GM23338 (cell line): Measurements from ENCODE around the gene STK24. TPM values are rescaled to one million over a fixed set of nuclear protein-coding genes. Genes with fewer than 3 reads are reported as not detected.

Experiments
- ATAC-seq: fragments of 200-7000 bp; cut with Tn5 transposase; 3 replicates; pipeline ENCODE4 v1.9.1; 2020
- DNase-seq: peaks from one replicate; pipeline ENCODE4 v3.0.0-alpha.2; 2015; ENCODE audit warnings: low spot score
- H2AFZ ChIP-seq: fragments of 200-600 bp; sonication (generic); 2 replicates; pipeline ENCODE4 v1.8.0; 2016; ENCODE audit warnings: antibody characterized with exemption, mild to moderate bottlenecking, moderate library complexity
- H3F3A ChIP-seq: fragments of 200-600 bp; sonication (generic); replicated peaks from 2 replicates; pipeline ENCODE4 v1.8.0; 2017; ENCODE audit warnings: antibody characterized with exemption, mixed run types, low read depth
- H3K27ac ChIP-seq: fragments of 200-600 bp; sonication (generic); 2 replicates; pipeline ENCODE4 v1.6.1; 2016; ENCODE audit warnings: low read depth
- H3K27me3 ChIP-seq: fragments of 200-600 bp; sonication (generic); 2 replicates; pipeline ENCODE4 v1.8.0; 2016; ENCODE audit warnings: mild to moderate bottlenecking, mixed run types, moderate library complexity; ENCODE audit not compliant: insufficient read depth
- H3K36me3 ChIP-seq: fragments of 200-600 bp; sonication (generic); 2 replicates; pipeline ENCODE4 v1.8.0; 2016; ENCODE audit warnings: mild to moderate bottlenecking; ENCODE audit not compliant: insufficient read depth
- H3K4me1 ChIP-seq: fragments of 200-600 bp; sonication (generic); 2 replicates; pipeline ENCODE4 v1.8.0; 2016; ENCODE audit warnings: mild to moderate bottlenecking, moderate library complexity; ENCODE audit not compliant: insufficient read depth
- H3K4me2 ChIP-seq: fragments of 200-600 bp; sonication (generic); 2 replicates; pipeline ENCODE4 v1.7.1; 2017; ENCODE audit warnings: mixed run types
- H3K4me3 ChIP-seq: fragments of 200-600 bp; sonication (generic); 2 replicates; pipeline ENCODE4 v1.6.1; 2016; ENCODE audit warnings: mixed run types
- H3K79me2 ChIP-seq: fragments of 200-600 bp; sonication (generic); replicated peaks from 2 replicates; pipeline ENCODE4 v1.8.0; 2017; ENCODE audit warnings: mild to moderate bottlenecking; ENCODE audit not compliant: insufficient read depth
- H3K9me2 ChIP-seq: fragments of 200-600 bp; sonication (generic); 2 replicates; pipeline ENCODE4 v1.8.0; 2017; ENCODE audit not compliant: insufficient read depth
- H4K20me1 ChIP-seq: fragments of 200-600 bp; sonication (generic); replicated peaks from 2 replicates; pipeline ENCODE4 v1.8.0; 2017; ENCODE audit warnings: mild to moderate bottlenecking; ENCODE audit not compliant: insufficient read depth
- H3K27ac Mint-ChIP-seq: 2 replicates; pipeline ENCODE4 v1.8.0; 2020; ENCODE audit warnings: inconsistent platforms, mild to moderate bottlenecking, moderate library complexity, mixed read lengths
- H3K27me3 Mint-ChIP-seq: 3 replicates; pipeline ENCODE4 v1.8.0; 2022; ENCODE audit warnings: low read depth, mild to moderate bottlenecking, moderate library complexity, mixed read lengths, inconsistent platforms; ENCODE audit not compliant: insufficient read depth, poor library complexity
- H3K36me3 Mint-ChIP-seq: 3 replicates; pipeline ENCODE4 v1.8.0; 2021; ENCODE audit warnings: low read depth, mild to moderate bottlenecking, inconsistent platforms, moderate library complexity, mixed read lengths
- H3K4me1 Mint-ChIP-seq: 3 replicates; pipeline ENCODE4 v1.8.0; 2020; ENCODE audit warnings: mild to moderate bottlenecking, inconsistent platforms, mixed read lengths
- H3K4me3 Mint-ChIP-seq: 3 replicates; pipeline ENCODE4 v1.8.0; 2021; ENCODE audit warnings: moderate library complexity, mild to moderate bottlenecking, inconsistent platforms, mixed read lengths
- H3K9me3 Mint-ChIP-seq: 3 replicates; pipeline ENCODE4 v1.8.0; 2020; ENCODE audit warnings: moderate library complexity, mild to moderate bottlenecking, inconsistent platforms, mixed read lengths
- CREB1 ChIP-seq: fragments of 250-450 bp; sonication (Bioruptor Pico); IDR thresholded peaks from 2 replicates; pipeline ENCODE4 v1.5.0; 2020; ENCODE audit warnings: low read depth, mild to moderate bottlenecking, moderate library complexity
- EZH2 ChIP-seq: fragments of 200-600 bp; sonication (generic); IDR thresholded peaks from one replicate; pipeline ENCODE4 v1.8.0; 2017; ENCODE audit warnings: antibody characterized with exemption, mild to moderate bottlenecking, low read depth; ENCODE audit not compliant: unreplicated experiment
- EZH2phosphoT487 ChIP-seq: fragments of 200-600 bp; sonication (generic); IDR thresholded peaks from one replicate; pipeline ENCODE4 v1.8.1; 2018; ENCODE audit warnings: antibody characterized with exemption; ENCODE audit not compliant: unreplicated experiment
- JUNB ChIP-seq: IDR thresholded peaks from one replicate; pipeline ENCODE4 v1.6.1; 2016; ENCODE audit warnings: antibody characterized with exemption; ENCODE audit not compliant: unreplicated experiment
- NANOG ChIP-seq: IDR thresholded peaks from 2 replicates; pipeline ENCODE4 v1.6.1; 2016; ENCODE audit warnings: antibody characterized with exemption, borderline replicate concordance
- POLR2AphosphoS5 ChIP-seq: IDR thresholded peaks from 2 replicates; pipeline ENCODE4 v1.6.1; 2016; ENCODE audit warnings: antibody characterized with exemption, low read depth
- STAT1 ChIP-seq: IDR thresholded peaks from one replicate; pipeline ENCODE4 v1.6.1; 2016; ENCODE audit warnings: antibody characterized with exemption; ENCODE audit not compliant: unreplicated experiment
- ZNF114 ChIP-seq: fragments of 250-450 bp; sonication (Bioruptor Pico); IDR thresholded peaks from 2 replicates; pipeline ENCODE4 v1.5.0; 2020; ENCODE audit warnings: mild to moderate bottlenecking, moderate library complexity
- ZNF331 ChIP-seq: fragments of 250-450 bp; sonication (Bioruptor Pico); IDR thresholded peaks from 2 replicates; pipeline ENCODE4 v1.5.0; 2020; ENCODE audit warnings: low read depth, mild to moderate bottlenecking, moderate library complexity
- polyA plus RNA-seq: library from polyadenylated mRNA; unstranded; fragments of >200 nt; fragmentation: Nextera tagmentation; extraction: Ambion mirVana; gene quantifications from 2 replicates; pipeline ENCODE4 v1.2.1, GENCODE V29; 2016
- total RNA-seq: library from RNA; depleted of rRNA; stranded (reverse); fragments of >200 nt; shearing (Covaris generic); gene quantifications from 2 replicates; pipeline ENCODE4 v1.2.3, GENCODE V29; 2014
- TF ChIP-seq, protein P1 (sequence below): IDR thresholded peaks from 2 replicates; pipeline ENCODE4 v1.6.1; 2016; ENCODE audit warnings: antibody characterized with exemption
- TF ChIP-seq, protein P2 (sequence below), 2 experiments: fragments of 200-600 bp in 1 of 2; sonication (generic) in 1 of 2; conservative IDR thresholded peaks; 2 replicates each; pipeline versions ENCODE4 v1.5.1 to v1.6.1; 2016 to 2017; ENCODE audit warnings: antibody characterized with exemption in 2 of 2, low read depth in 2 of 2, mild to moderate bottlenecking in 2 of 2, moderate library complexity in 1 of 2
- TF ChIP-seq, protein P3 (sequence below): fragments of 250-450 bp; sonication (Bioruptor Pico); IDR thresholded peaks from 2 replicates; pipeline ENCODE4 v1.5.0; 2020; ENCODE audit warnings: mild to moderate bottlenecking, moderate library complexity
- TF ChIP-seq, protein P4 (sequence below): IDR thresholded peaks from one replicate; pipeline ENCODE4 v1.6.1; 2018; ENCODE audit warnings: antibody characterized with exemption; ENCODE audit not compliant: unreplicated experiment

Gene STK24
- total and polyA plus RNA-seq, 2 experiments from 2014 or later = 56.5 to 144 TPM

DNA sequence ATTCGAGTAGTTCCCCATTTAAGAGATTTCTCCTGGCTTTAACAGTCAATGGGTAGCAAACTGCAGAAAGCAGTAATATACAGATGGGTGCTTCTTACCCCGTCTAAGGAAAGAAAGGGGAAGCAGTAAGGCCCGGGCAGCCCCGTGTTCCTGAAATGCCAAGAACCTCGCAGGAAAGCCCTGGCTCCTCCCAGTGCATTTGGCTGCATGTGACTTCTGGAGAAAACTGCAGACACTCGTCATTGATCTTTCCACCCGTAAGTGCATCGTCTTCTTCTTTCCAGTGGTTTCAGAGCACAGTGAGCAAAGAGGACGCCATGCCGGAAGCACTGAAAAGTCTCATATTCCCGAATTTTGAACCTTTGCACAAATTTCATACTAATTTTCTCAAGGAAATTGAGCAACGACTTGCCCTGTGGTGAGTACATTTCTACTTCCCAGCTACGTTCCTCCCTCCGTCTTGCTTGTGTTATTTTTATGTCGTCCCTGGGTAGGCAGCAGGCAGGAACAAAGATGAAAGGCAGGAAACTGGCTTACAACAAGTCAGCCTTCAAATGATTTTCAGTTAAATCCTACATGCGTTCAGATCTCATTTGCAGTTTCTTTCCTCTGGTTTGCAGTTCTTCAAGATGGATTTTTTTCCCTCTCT lies 165.2 kb downstream of the STK24 start:
- Histone ChIP-seq H3K27ac (peak overlapping the region; percentile 80; the same call in 1 of the 2 replicates), H3K36me3 (no peaks in the 10 kb centered on the region; the same call in 1 of the 2 replicates), H3K79me2 (no peaks in the 10 kb centered on the region), H3K4me3 (no peak overlapping the region), H2AFZ (no peak overlapping the region), H3K4me1 (no peaks in the 10 kb centered on the region), H3K9me2 (no peaks in the 10 kb centered on the region), H3F3A (no peaks in the 10 kb centered on the region), H4K20me1 (no peaks in the 10 kb centered on the region; the same call in 1 of the 2 replicates), H3K27me3 (no peaks in the 10 kb centered on the region), H3K4me2 (no peak overlapping the region)
- TF ChIP-seq NANOG (no peak), EZH2 (no peak), POLR2AphosphoS5 (no peak), JUNB (no peak), ZNF331 (CRISPR knock-in tag) (no peak), CREB1 (CRISPR knock-in tag) (no peak), ZNF114 (CRISPR knock-in tag) (no peak), EZH2phosphoT487 (no peak), STAT1 (no peak)
- TF ChIP-seq, protein P1, sequence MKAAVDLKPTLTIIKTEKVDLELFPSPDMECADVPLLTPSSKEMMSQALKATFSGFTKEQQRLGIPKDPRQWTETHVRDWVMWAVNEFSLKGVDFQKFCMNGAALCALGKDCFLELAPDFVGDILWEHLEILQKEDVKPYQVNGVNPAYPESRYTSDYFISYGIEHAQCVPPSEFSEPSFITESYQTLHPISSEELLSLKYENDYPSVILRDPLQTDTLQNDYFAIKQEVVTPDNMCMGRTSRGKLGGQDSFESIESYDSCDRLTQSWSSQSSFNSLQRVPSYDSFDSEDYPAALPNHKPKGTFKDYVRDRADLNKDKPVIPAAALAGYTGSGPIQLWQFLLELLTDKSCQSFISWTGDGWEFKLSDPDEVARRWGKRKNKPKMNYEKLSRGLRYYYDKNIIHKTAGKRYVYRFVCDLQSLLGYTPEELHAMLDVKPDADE = no peak
- TF ChIP-seq, protein P2, sequence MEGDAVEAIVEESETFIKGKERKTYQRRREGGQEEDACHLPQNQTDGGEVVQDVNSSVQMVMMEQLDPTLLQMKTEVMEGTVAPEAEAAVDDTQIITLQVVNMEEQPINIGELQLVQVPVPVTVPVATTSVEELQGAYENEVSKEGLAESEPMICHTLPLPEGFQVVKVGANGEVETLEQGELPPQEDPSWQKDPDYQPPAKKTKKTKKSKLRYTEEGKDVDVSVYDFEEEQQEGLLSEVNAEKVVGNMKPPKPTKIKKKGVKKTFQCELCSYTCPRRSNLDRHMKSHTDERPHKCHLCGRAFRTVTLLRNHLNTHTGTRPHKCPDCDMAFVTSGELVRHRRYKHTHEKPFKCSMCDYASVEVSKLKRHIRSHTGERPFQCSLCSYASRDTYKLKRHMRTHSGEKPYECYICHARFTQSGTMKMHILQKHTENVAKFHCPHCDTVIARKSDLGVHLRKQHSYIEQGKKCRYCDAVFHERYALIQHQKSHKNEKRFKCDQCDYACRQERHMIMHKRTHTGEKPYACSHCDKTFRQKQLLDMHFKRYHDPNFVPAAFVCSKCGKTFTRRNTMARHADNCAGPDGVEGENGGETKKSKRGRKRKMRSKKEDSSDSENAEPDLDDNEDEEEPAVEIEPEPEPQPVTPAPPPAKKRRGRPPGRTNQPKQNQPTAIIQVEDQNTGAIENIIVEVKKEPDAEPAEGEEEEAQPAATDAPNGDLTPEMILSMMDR (conservative IDR thresholded peaks at IDR 0.05; ENCODE audit: low read depth in 2 of 2) = no peak
- TF ChIP-seq, protein P3, sequence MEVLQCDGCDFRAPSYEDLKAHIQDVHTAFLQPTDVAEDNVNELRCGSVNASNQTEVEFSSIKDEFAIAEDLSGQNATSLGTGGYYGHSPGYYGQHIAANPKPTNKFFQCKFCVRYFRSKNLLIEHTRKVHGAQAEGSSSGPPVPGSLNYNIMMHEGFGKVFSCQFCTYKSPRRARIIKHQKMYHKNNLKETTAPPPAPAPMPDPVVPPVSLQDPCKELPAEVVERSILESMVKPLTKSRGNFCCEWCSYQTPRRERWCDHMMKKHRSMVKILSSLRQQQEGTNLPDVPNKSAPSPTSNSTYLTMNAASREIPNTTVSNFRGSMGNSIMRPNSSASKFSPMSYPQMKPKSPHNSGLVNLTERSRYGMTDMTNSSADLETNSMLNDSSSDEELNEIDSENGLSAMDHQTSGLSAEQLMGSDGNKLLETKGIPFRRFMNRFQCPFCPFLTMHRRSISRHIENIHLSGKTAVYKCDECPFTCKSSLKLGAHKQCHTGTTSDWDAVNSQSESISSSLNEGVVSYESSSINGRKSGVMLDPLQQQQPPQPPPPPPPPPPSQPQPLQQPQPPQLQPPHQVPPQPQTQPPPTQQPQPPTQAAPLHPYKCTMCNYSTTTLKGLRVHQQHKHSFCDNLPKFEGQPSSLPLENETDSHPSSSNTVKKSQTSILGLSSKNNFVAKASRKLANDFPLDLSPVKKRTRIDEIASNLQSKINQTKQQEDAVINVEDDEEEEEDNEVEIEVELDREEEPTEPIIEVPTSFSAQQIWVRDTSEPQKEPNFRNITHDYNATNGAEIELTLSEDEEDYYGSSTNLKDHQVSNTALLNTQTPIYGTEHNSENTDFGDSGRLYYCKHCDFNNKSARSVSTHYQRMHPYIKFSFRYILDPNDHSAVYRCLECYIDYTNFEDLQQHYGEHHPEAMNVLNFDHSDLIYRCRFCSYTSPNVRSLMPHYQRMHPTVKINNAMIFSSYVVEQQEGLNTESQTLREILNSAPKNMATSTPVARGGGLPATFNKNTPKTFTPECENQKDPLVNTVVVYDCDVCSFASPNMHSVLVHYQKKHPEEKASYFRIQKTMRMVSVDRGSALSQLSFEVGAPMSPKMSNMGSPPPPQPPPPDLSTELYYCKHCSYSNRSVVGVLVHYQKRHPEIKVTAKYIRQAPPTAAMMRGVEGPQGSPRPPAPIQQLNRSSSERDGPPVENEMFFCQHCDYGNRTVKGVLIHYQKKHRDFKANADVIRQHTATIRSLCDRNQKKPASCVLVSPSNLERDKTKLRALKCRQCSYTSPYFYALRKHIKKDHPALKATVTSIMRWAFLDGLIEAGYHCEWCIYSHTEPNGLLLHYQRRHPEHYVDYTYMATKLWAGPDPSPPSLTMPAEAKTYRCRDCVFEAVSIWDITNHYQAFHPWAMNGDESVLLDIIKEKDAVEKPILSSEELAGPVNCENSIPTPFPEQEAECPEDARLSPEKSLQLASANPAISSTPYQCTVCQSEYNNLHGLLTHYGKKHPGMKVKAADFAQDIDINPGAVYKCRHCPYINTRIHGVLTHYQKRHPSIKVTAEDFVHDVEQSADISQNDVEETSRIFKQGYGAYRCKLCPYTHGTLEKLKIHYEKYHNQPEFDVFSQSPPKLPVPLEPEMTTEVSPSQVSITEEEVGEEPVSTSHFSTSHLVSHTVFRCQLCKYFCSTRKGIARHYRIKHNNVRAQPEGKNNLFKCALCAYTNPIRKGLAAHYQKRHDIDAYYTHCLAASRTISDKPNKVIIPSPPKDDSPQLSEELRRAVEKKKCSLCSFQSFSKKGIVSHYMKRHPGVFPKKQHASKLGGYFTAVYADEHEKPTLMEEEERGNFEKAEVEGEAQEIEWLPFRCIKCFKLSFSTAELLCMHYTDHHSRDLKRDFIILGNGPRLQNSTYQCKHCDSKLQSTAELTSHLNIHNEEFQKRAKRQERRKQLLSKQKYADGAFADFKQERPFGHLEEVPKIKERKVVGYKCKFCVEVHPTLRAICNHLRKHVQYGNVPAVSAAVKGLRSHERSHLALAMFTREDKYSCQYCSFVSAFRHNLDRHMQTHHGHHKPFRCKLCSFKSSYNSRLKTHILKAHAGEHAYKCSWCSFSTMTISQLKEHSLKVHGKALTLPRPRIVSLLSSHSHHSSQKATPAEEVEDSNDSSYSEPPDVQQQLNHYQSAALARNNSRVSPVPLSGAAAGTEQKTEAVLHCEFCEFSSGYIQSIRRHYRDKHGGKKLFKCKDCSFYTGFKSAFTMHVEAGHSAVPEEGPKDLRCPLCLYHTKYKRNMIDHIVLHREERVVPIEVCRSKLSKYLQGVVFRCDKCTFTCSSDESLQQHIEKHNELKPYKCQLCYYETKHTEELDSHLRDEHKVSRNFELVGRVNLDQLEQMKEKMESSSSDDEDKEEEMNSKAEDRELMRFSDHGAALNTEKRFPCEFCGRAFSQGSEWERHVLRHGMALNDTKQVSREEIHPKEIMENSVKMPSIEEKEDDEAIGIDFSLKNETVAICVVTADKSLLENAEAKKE (CRISPR knock-in tag) = no peak
- TF ChIP-seq, protein P4, sequence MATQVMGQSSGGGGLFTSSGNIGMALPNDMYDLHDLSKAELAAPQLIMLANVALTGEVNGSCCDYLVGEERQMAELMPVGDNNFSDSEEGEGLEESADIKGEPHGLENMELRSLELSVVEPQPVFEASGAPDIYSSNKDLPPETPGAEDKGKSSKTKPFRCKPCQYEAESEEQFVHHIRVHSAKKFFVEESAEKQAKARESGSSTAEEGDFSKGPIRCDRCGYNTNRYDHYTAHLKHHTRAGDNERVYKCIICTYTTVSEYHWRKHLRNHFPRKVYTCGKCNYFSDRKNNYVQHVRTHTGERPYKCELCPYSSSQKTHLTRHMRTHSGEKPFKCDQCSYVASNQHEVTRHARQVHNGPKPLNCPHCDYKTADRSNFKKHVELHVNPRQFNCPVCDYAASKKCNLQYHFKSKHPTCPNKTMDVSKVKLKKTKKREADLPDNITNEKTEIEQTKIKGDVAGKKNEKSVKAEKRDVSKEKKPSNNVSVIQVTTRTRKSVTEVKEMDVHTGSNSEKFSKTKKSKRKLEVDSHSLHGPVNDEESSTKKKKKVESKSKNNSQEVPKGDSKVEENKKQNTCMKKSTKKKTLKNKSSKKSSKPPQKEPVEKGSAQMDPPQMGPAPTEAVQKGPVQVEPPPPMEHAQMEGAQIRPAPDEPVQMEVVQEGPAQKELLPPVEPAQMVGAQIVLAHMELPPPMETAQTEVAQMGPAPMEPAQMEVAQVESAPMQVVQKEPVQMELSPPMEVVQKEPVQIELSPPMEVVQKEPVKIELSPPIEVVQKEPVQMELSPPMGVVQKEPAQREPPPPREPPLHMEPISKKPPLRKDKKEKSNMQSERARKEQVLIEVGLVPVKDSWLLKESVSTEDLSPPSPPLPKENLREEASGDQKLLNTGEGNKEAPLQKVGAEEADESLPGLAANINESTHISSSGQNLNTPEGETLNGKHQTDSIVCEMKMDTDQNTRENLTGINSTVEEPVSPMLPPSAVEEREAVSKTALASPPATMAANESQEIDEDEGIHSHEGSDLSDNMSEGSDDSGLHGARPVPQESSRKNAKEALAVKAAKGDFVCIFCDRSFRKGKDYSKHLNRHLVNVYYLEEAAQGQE = no peak
- DNase-seq (no peak), ATAC-seq (no peak)
- H3K27me3 Mint-ChIP-seq = peaks cover 4% of the 10 kb centered on the region
- H3K36me3 Mint-ChIP-seq = peaks cover 25% of the 10 kb centered on the region
- H3K4me3 Mint-ChIP-seq = no peak overlapping the region
- no peaks in the 10 kb centered on the region; the same call in 2 of the 3 replicates for H3K4me1 Mint-ChIP-seq
- H3K27ac Mint-ChIP-seq = no peak overlapping the region
- no peaks in the 10 kb centered on the region for H3K9me3 Mint-ChIP-seq
